HG03354 (cell line): ENCODE measurements around the gene DHX57.
A peak's percentile ranks its signal among the peaks of the same experiment; 100 is the strongest.
"Not testable (repeated sequence)": the region's sequence is repeated elsewhere in the genome, so short reads cannot be mapped to it uniquely, and the experiment has no call there.

Experiments used
- ATAC-seq: cut with Tn5 transposase; IDR thresholded peaks from one replicate; pipeline ENCODE4 v1.9.1; 2021; ENCODE audit warnings: mild to moderate bottlenecking; ENCODE audit not compliant: unreplicated experiment, poor library complexity, severe bottlenecking

The DHX57 gene

GRCh38 chr2:38755891-38756290 is 119.8 kb downstream of the DHX57 start:
- not testable (repeated sequence) for ATAC-seq

- no peak for ATAC-seq
Observed at GRCh38 chr2:38754506-38754905, 121.2 kb downstream of the DHX57 start.

GRCh38 chr2:38754049-38754448 is 121.7 kb downstream of the DHX57 start:
- no peak for ATAC-seq

GRCh38 chr2:38751596-38752410 is 123.9 kb downstream of the DHX57 start:
- ATAC-seq, result no peak

GRCh38 chr2:38750891-38751595 is 124.7 kb downstream of the DHX57 start, which contains the start of gene SRSF7:
Gene SRSF7, minus strand, starts transcription at chr2:38751361. Its CDS starts 105 bp downstream, at chr2:38751256.
- peak; percentile 83 for ATAC-seq

- ATAC-seq, result peak; percentile 28
Observed at GRCh38 chr2:38750011-38750890, 125.5 kb downstream of the DHX57 start.

- no peak for ATAC-seq
Observed at GRCh38 chr2:38748943-38749804, 126.6 kb downstream of the DHX57 start.

GRCh38 chr2:38748391-38748790 is 127.3 kb downstream of the DHX57 start:
- ATAC-seq, result no peak

- ATAC-seq, result no peak
Observed at GRCh38 chr2:38747819-38748218, 127.9 kb downstream of the DHX57 start.
